LNCAP (cell line): Measurements from ENCODE around the gene FRMD8.

Source experiments
- TF ChIP-seq, protein P1 (sequence below): fragments of 450-650 bp; IDR thresholded peaks from 2 replicates; pipeline ENCODE4 v1.5.1; 2017; ENCODE audit warnings: mild to moderate bottlenecking

Gene FRMD8

GRCh38 chr11:65419772-65420481 lies 33.5 kb downstream of the FRMD8 start:
- TF ChIP-seq, protein P1, sequence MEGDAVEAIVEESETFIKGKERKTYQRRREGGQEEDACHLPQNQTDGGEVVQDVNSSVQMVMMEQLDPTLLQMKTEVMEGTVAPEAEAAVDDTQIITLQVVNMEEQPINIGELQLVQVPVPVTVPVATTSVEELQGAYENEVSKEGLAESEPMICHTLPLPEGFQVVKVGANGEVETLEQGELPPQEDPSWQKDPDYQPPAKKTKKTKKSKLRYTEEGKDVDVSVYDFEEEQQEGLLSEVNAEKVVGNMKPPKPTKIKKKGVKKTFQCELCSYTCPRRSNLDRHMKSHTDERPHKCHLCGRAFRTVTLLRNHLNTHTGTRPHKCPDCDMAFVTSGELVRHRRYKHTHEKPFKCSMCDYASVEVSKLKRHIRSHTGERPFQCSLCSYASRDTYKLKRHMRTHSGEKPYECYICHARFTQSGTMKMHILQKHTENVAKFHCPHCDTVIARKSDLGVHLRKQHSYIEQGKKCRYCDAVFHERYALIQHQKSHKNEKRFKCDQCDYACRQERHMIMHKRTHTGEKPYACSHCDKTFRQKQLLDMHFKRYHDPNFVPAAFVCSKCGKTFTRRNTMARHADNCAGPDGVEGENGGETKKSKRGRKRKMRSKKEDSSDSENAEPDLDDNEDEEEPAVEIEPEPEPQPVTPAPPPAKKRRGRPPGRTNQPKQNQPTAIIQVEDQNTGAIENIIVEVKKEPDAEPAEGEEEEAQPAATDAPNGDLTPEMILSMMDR, result no peak

GRCh38 chr11:65420506-65420905 lies 34.1 kb downstream of the FRMD8 start:
- TF ChIP-seq, protein P1, result no peak

DNA sequence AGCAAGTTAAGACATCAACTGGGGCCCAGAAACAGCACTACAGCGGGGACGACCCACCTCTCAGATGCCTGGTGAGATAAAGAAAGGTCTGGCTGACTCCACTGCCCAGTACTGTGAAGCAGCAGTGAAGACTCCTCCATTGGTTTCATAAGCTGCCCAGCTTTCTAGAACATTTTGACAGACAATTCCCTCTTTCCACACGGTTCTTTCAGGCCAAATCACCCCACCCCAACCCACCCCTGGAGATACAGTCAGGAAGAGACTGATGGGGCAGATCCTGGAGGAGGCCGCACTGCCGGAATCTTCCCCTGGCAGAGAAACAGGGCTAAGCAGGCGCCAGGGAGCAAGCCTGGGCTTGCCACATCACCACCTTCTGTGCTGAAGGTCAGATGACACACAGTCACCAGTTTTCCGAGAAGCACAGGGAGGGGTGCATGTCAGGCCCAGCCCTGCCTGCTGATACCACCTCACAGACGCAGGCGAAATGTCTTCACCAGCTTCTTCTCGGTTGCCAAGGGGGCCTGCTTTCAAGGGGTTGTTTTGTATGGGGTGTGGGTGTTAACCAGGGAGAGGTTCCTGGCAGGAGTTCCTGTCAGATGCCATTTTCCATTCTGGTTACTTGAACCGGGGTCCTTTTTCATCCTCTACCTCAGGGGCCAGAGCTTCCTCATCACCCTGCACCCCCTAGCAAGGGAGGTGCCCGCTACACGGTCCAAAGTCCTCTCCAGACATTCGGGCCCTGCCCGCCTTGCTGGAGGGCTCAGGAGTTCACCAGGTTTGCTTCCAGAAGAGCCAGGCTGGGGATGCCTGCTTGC lies 34.7 kb downstream of the FRMD8 start:
- TF ChIP-seq, protein P1, result no peak

DNA sequence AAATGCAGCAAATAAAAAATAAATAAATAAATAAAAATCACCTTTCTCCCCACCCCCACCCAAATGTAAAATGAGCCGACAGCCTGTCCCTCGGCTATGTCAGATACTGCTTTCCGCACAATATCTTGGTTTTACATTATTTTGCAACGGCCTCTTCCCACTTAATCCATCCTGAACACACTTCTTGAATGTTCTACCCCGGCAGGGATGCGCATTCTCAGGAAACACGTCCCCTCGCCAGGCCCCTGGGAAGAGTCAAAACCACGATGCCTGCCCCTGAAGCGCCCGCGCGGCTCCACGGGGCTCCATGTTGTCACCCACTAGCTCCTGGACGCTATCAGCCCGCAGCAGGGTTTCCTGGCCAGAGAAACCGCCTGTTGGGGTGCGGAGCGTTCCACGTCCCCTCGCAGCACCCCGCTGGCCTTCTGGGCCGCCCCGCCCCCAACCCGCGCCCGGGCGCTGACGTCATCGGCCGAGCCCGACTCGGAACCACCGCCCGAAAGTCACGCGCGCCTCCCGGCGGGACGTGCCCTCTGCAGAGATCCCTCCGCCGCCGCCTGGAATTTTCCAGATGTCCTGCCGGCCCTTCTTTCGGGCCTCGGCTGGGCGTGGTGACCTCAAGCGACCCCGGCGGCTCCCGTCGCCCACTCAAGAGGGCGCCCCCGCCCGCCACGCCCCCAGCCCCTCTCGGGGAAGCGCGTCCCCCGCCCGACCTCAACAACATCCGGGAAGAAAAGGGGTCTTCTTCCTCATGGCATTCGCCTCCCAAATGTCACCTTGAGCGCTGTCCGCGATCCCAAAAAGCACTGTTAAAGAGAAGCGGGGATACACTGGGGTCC lies 35.6 kb downstream of the FRMD8 start:
- TF ChIP-seq, protein P1, result no peak

DNA sequence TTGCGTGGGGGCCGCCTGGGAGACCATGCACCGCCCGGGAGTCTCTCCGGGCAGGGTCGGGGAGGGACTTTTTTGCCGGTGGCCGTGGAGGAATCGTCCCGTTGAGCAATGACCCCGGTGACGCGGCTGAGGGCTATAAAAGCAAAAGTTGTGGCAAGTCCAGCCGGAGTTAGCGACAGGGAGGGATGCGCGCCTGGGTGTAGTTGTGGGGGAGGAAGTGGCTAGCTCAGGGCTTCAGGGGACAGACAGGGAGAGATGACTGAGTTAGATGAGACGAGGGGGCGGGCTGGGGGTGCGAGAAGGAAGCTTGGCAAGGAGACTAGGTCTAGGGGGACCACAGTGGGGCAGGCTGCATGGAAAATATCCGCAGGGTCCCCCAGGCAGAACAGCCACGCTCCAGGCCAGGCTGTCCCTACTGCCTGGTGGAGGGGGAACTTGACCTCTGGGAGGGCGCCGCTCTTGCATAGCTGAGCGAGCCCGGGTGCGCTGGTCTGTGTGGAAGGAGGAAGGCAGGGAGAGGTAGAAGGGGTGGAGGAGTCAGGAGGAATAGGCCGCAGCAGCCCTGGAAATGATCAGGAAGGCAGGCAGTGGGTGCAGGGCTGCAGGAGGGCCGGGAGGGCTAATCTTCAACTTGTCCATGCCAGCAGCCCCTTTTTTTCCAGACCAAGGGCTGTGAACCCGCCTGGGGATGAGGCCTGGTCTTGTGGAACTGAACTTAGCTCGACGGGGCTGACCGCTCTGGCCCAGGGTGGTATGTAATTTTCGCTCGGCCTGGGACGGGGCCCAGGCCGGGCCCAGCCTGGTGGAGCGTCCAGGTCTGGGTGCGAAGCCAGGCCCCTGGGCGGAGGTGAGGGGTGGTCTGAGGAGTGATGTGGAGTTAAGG lies 36.4 kb downstream of the FRMD8 start, which contains the start of gene NEAT1:
TSS of gene NEAT1 (plus strand) at position 166 of the 883 bp plus-strand sequence.
- TF ChIP-seq, protein P1, result no peak

- TF ChIP-seq, protein P1, result no peak
These were observed 37.2 kb downstream of the FRMD8 start for GRCh38 chr11:65423516-65424204.
